Upper lobe of left lung (tissue), 6 donors: Measurements from ENCODE around the gene HDGFL2. TPM values are rescaled to one million over a fixed set of nuclear protein-coding genes. Genes with fewer than 3 reads are reported as not detected.

ENCODE experiments used
- ATAC-seq, 2 donors: fragments of 200-7000 bp; cut with Tn5 transposase; one replicate each; pipeline ENCODE4 v1.9.1; 2022; ENCODE audit warnings: mild to moderate bottlenecking in 2 of 2, moderate library complexity in 2 of 2; ENCODE audit not compliant: low FRiP score in 2 of 2
- DNase-seq, 2 donors: peaks; one replicate each; pipeline ENCODE4 v3.0.0-alpha.2; 2019 to 2020
- H3K27ac ChIP-seq, 4 donors: fragments of 200-600 bp; sonication (generic); one replicate each; pipeline ENCODE4 v1.5.1; 2016 to 2019
- H3K27me3 ChIP-seq, 4 donors: fragments of 200-600 bp; sonication (generic); one replicate each; pipeline ENCODE4 v1.5.1; 2017 to 2019
- H3K36me3 ChIP-seq, 4 donors: fragments of 200-600 bp; sonication (generic); one replicate each; pipeline ENCODE4 v1.5.1; 2016 to 2019
- H3K4me1 ChIP-seq, 4 donors: fragments of 200-600 bp; sonication (generic); one replicate each; pipeline ENCODE4 v1.5.1; 2018 to 2019
- H3K4me3 ChIP-seq, 4 donors: fragments of 200-600 bp; sonication (generic); one replicate each; pipeline ENCODE4 v1.5.1; 2017 to 2019; ENCODE audit warnings: mild to moderate bottlenecking in 2 of 4, moderate library complexity in 1 of 4
- H3K9me3 ChIP-seq, 4 donors: fragments of 200-600 bp; sonication (generic); one replicate each; pipeline ENCODE4 v1.5.1; 2018 to 2019
- EP300 ChIP-seq, 4 donors: sonication (generic); formaldehyde crosslinking; IDR thresholded peaks; one replicate each; pipeline ENCODE4 v1.5.1; 2017; ENCODE audit warnings: antibody characterized with exemption in 4 of 4, control low read depth in 2 of 4
- POLR2A ChIP-seq, 4 donors: fragments of 450-650 bp; IDR thresholded peaks; one replicate each; pipeline ENCODE4 v1.5.1; 2016 to 2017; ENCODE audit warnings: antibody characterized with exemption in 4 of 4, mild to moderate bottlenecking in 2 of 4
- POLR2AphosphoS5 ChIP-seq, 2 donors: sonication (generic); formaldehyde crosslinking; IDR thresholded peaks; one replicate each; pipeline ENCODE4 v1.5.1; 2017; ENCODE audit warnings: antibody characterized with exemption in 2 of 2
- WGBS, 2 donors: methylation state at CpG; one replicate each; pipeline ENCODE4 v1.1.5; 2017 to 2018; 5-methylcytosine and 5-hydroxymethylcytosine counted together
- total RNA-seq, 6 donors: library from RNA; depleted of rRNA in 4 of 6; stranded (reverse); fragments of >200 nt in 4 of 6; gene quantifications; one replicate each; pipeline versions ENCODE4 v1.1.0 to v1.2.1, GENCODE V29; 2016 to 2021
- TF ChIP-seq, protein P1 (sequence below), 6 experiments: fragments of 450-650 bp in 4 of 6; fragments of 200-600 bp in 2 of 6; sonication (generic) in 2 of 6; IDR thresholded peaks; one replicate each; pipeline ENCODE4 v1.5.1; 2016 to 2019; ENCODE audit warnings: antibody characterized with exemption in 6 of 6
- donor health status: DM: no; HTN: no; CAD: no; lungs with moderate emphysema.
- donor health status: DM: no; HTN: yes; CAD: no; lungs with severe emphysema.

Gene HDGFL2
- total RNA-seq, 6 donors from 2014 or later, result 23.9 to 71.2 (median 37.6) TPM

- TF ChIP-seq EP300 (IDR thresholded peaks at IDR 0.05) (no peak), POLR2AphosphoS5 (IDR thresholded peaks at IDR 0.05) (no peak), POLR2A (IDR thresholded peaks at IDR 0.05) (no peak)
- TF ChIP-seq, protein P1, sequence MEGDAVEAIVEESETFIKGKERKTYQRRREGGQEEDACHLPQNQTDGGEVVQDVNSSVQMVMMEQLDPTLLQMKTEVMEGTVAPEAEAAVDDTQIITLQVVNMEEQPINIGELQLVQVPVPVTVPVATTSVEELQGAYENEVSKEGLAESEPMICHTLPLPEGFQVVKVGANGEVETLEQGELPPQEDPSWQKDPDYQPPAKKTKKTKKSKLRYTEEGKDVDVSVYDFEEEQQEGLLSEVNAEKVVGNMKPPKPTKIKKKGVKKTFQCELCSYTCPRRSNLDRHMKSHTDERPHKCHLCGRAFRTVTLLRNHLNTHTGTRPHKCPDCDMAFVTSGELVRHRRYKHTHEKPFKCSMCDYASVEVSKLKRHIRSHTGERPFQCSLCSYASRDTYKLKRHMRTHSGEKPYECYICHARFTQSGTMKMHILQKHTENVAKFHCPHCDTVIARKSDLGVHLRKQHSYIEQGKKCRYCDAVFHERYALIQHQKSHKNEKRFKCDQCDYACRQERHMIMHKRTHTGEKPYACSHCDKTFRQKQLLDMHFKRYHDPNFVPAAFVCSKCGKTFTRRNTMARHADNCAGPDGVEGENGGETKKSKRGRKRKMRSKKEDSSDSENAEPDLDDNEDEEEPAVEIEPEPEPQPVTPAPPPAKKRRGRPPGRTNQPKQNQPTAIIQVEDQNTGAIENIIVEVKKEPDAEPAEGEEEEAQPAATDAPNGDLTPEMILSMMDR (IDR thresholded peaks at IDR 0.05), result no peak
- ATAC-seq, result no peak
- DNase-seq, result peak in 1 of 2 donors; percentile 70
- Histone ChIP-seq H3K4me3 (no peak overlapping the region), H3K9me3 (no peaks in the 10 kb centered on the region), H3K27ac (no peak overlapping the region), H3K36me3 (peaks cover 13 to 99% (median 74%) of the 10 kb centered on the region in 4 donors), H3K27me3 (no peaks in the 10 kb centered on the region), H3K4me1 (no peaks in the 10 kb centered on the region)
- 94 to 96% methylated on average over 26 to 27 of the region's 29 CpGs for WGBS, 2 donors
These were observed 28.9 kb downstream of the HDGFL2 start for GRCh38 chr19:4500841-4501591.

- ATAC-seq (no peak), DNase-seq (peak in 1 of 2 donors; percentile 66)
- H3K27me3 ChIP-seq, result no peaks in the 10 kb centered on the region
- H3K4me3 ChIP-seq, result no peak overlapping the region
- H3K27ac ChIP-seq, result no peak overlapping the region
- H3K36me3 ChIP-seq, result peaks cover 13 to 94% (median 68%) of the 10 kb centered on the region in 4 donors
- no peaks in the 10 kb centered on the region for H3K4me1 ChIP-seq
- WGBS, 2 donors, result 90 to 94% methylated on average over 8 to 23 of the region's 25 CpGs
- no peaks in the 10 kb centered on the region for H3K9me3 ChIP-seq
- TF ChIP-seq, protein P1 (IDR thresholded peaks at IDR 0.05), result no peak
- TF ChIP-seq POLR2A (IDR thresholded peaks at IDR 0.05) (no peak), EP300 (IDR thresholded peaks at IDR 0.05) (no peak), POLR2AphosphoS5 (IDR thresholded peaks at IDR 0.05) (no peak)
These were observed 29.6 kb downstream of the HDGFL2 start for GRCh38 chr19:4501691-4502090.

DNA sequence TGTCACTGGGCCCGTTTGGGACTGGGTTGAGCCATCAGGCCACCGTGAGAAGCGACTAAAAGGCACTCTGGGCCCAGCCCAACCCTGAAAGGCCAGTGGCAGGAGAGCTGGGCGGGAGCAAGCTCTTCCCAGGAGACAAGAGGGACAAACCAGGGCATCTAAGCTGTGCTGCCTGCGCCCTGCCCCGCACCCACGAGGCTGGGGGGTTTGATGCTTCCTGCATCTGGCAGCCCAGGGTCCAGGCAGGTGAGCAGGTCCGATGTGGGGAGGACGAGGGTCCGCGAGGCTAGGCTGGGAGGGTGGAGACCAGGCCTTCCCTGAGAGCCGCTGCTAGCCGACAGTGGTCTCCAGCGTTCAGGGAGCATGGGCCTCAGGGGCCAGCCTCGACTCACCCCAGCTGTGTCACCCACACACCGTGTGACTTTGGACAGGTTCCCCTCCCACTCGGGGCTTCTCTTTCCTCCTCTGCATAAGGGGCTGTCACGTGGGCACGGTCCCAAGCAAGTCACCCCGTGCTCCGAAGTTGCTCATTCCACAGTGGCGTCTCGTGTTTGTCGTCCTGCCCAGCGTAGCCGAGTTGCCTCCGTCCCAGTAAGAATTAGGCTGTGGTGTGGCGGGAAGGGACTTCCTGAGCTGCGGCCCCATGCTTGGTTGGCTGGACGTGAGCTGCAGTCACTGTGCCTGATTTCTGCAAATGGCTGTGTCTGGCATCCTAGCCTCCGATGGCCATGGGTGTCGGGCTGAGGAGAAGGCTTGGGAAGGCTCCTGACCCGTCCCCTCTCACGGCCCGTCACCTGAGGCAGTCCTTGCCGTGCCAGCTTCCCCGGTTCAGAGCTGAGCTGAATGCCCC is 30.4 kb downstream of the HDGFL2 start:
- no peak for TF ChIP-seq POLR2A (IDR thresholded peaks at IDR 0.05)
- TF ChIP-seq, protein P1 (IDR thresholded peaks at IDR 0.05), result no peak
- no peak for TF ChIP-seq POLR2AphosphoS5 (IDR thresholded peaks at IDR 0.05)
- TF ChIP-seq EP300 (IDR thresholded peaks at IDR 0.05), result no peak
- peaks cover 13 to 86% (median 62%) of the 10 kb centered on the region in 4 donors for H3K36me3 ChIP-seq

DNA sequence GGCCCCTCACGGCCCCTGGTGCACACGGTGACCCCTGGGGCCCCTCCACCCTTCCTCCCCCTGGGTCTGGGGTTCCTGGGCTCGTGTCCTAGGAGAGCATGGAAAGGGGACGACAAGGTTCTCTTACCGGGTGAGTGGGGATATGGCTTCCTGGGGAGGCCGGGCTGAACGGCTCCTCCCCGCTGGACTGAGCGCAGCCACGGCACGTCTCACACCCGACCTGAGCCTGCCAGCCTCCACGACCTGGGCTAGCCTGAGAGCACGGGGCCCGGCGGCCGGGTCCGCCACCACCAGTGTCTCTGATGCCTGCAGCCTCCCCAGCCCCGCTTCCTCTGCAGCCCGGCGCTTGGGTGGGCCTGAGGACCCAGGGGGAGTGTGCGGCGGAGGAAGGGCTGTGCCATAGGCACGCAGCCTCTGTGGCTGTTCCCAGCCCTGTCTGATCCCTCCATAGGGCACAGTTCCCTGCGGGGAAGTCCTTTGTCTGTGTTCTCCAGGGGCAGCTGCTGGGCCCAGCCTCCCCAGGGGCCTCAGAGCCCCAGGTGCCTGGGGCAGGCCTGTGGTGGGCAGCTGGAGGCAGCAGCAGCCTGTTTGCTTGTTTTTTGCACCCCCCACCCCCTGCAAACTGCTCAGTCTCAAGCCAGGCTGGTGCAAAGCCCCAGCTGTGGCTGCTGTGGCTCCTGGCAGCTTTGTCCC is 31.2 kb downstream of the HDGFL2 start:
- no peak for TF ChIP-seq POLR2A (IDR thresholded peaks at IDR 0.05)
- H3K36me3 ChIP-seq, result peaks cover 8 to 79% (median 54%) of the 10 kb centered on the region in 4 donors

More for the DNA sequence above, 30.4 kb downstream of the HDGFL2 start:
- Histone ChIP-seq H3K4me3 (no peak overlapping the region), H3K9me3 (no peaks in the 10 kb centered on the region), H3K27me3 (no peaks in the 10 kb centered on the region), H3K27ac (no peak overlapping the region), H3K4me1 (no peaks in the 10 kb centered on the region)
- no peak for ATAC-seq
- peak in 1 of 2 donors; percentile 77 for DNase-seq
- 92% methylated on average over 26 to 37 of the region's 37 CpGs for WGBS, 2 donors

GRCh38 chr19:4503825-4504170 is 31.7 kb downstream of the HDGFL2 start:
- H3K4me3 ChIP-seq, result no peak overlapping the region
- H3K36me3 ChIP-seq, result peaks cover 2 to 73% (median 49%) of the 10 kb centered on the region in 4 donors
- no peaks in the 10 kb centered on the region for H3K4me1 ChIP-seq
- WGBS, 2 donors, result 92 to 96% methylated on average over 7 to 10 of the region's 10 CpGs
- ATAC-seq (no peak), DNase-seq (no peak)
- no peaks in the 10 kb centered on the region for H3K9me3 ChIP-seq
- H3K27me3 ChIP-seq, result no peaks in the 10 kb centered on the region
- TF ChIP-seq, protein P1 (IDR thresholded peaks at IDR 0.05), result no peak
- TF ChIP-seq EP300 (IDR thresholded peaks at IDR 0.05), result no peak
- TF ChIP-seq POLR2A (IDR thresholded peaks at IDR 0.05), result no peak
- no peak for TF ChIP-seq POLR2AphosphoS5 (IDR thresholded peaks at IDR 0.05)
- no peak overlapping the region for H3K27ac ChIP-seq

More for the DNA sequence above, 31.2 kb downstream of the HDGFL2 start:
- DNase-seq, result peak in 1 of 2 donors; percentile 82
- H3K4me3 ChIP-seq, result no peak overlapping the region
- H3K9me3 ChIP-seq, result no peaks in the 10 kb centered on the region
- WGBS, 2 donors, result 80 to 95% methylated on average over 2 to 15 of the region's 25 CpGs
- ATAC-seq, result no peak
- no peak overlapping the region for H3K27ac ChIP-seq
- no peaks in the 10 kb centered on the region for H3K4me1 ChIP-seq
- H3K27me3 ChIP-seq, result no peaks in the 10 kb centered on the region
